OCI-LY3 (cell line): Measurements from ENCODE around the gene NFATC2IP.

Source experiments
- H2AFZ ChIP-seq: fragments of 200-600, 300-600 bp; shearing (Covaris generic); 2 replicates; pipeline ENCODE4 v1.6.0; 2014; ENCODE audit warnings: antibody characterized with exemption, low read depth, low read length
- H3K27ac ChIP-seq: fragments of 200-600, 300-600 bp; sonication (generic); 2 replicates; pipeline ENCODE4 v1.5.1; 2014; ENCODE audit warnings: mild to moderate bottlenecking, low read length, moderate library complexity, mixed read lengths
- H3K27me3 ChIP-seq: fragments of 200-600, 300-600 bp; sonication (generic); 2 replicates; pipeline ENCODE4 v1.6.1; 2014; ENCODE audit warnings: low read depth, low read length, mixed read lengths
- H3K36me3 ChIP-seq: fragments of 200-600, 300-600 bp; sonication (generic); replicated peaks from 2 replicates; pipeline ENCODE3; 2014; ENCODE audit warnings: low read depth, low read length, mixed read lengths
- H3K4me1 ChIP-seq: fragments of 300-600, 200-600 bp; sonication (generic); 2 replicates; pipeline ENCODE4 v1.6.1; 2014; ENCODE audit warnings: low read length, mixed read lengths
- H3K4me2 ChIP-seq: fragments of 200-600, 300-600 bp; sonication (generic); 2 replicates; pipeline ENCODE4 v1.6.1; 2014; ENCODE audit warnings: low read length, mixed read lengths
- H3K4me3 ChIP-seq: fragments of 300-600, 200-600 bp; sonication (generic); 2 replicates; pipeline ENCODE4 v1.5.1; 2014; ENCODE audit warnings: antibody characterized with exemption, mild to moderate bottlenecking, low read length, moderate library complexity
- H3K79me2 ChIP-seq: fragments of 300-600, 200-600 bp; shearing (Covaris generic); 2 replicates; pipeline ENCODE4 v1.6.1; 2014; ENCODE audit warnings: mild to moderate bottlenecking, low read length, mixed read lengths
- H3K9ac ChIP-seq: fragments of 300-600, 200-600 bp; shearing (Covaris generic); 2 replicates; pipeline ENCODE4 v1.6.0; 2014; ENCODE audit warnings: mild to moderate bottlenecking, low read length, moderate library complexity
- H3K9me3 ChIP-seq: fragments of 200-600, 300-600 bp; shearing (Covaris generic); 2 replicates; pipeline ENCODE4 v1.6.1; 2014; ENCODE audit warnings: low read length, mixed read lengths; ENCODE audit not compliant: insufficient read depth
- H4K20me1 ChIP-seq: fragments of 200-600, 300-600 bp; sonication (generic); 2 replicates; pipeline ENCODE4 v1.6.1; 2016; ENCODE audit warnings: low read length, mixed read lengths; ENCODE audit not compliant: insufficient read depth
- CTCF ChIP-seq: fragments of 200-600, 300-600 bp; sonication (generic); IDR thresholded peaks from 2 replicates; pipeline ENCODE4 v1.5.1; 2014; ENCODE audit warnings: antibody characterized with exemption, low read length, low read depth
- EZH2phosphoT487 ChIP-seq: fragments of 200-600 bp; shearing (Covaris generic); IDR thresholded peaks from 2 replicates; pipeline ENCODE4 v1.6.1; 2018; ENCODE audit warnings: antibody characterized with exemption, mixed run types, low read depth

Gene NFATC2IP

DNA sequence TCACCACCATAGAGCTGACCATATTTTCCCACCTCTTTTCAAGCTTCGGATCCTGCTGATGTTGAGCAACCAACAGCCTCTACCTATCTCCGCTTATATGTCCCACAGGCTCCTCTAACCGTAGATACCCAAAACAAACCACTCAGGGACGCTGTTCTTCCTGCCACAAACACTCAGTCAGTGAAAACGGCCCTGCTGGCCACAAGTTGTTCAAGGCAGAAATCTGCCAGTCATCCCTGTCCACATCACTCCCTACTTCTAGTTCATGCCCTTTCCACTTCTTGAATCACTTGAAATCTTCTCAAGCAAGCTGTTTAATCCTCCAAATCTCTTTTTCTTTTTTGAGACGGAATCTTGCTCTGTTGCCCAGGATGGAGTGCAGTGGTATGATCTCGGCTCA is 33.6 kb upstream of the NFATC2IP start:
- Histone ChIP-seq H3K36me3 (peaks cover 8% of the 10 kb centered on the region), H3K27ac (no peak overlapping the region), H3K4me1 (peaks cover 9% of the 10 kb centered on the region), H3K9me3 (no peaks in the 10 kb centered on the region), H3K9ac (no peak overlapping the region), H3K4me2 (no peak overlapping the region), H2AFZ (no peak overlapping the region), H4K20me1 (no peaks in the 10 kb centered on the region), H3K4me3 (no peak overlapping the region), H3K27me3 (no peaks in the 10 kb centered on the region), H3K79me2 (no peaks in the 10 kb centered on the region)
- TF ChIP-seq EZH2phosphoT487 (no peak), CTCF (no peak)

- H3K9me3 ChIP-seq: no peaks in the 10 kb centered on the region
- H3K27ac ChIP-seq: no peak overlapping the region
- TF ChIP-seq EZH2phosphoT487 (no peak), CTCF (no peak)
- no peak overlapping the region for H2AFZ ChIP-seq
- no peak overlapping the region for H3K9ac ChIP-seq
- peaks cover 14% of the 10 kb centered on the region for H3K4me1 ChIP-seq
- peaks cover 13% of the 10 kb centered on the region for H3K36me3 ChIP-seq
- no peak overlapping the region for H3K4me3 ChIP-seq
- no peak overlapping the region for H3K4me2 ChIP-seq
- no peaks in the 10 kb centered on the region for H3K79me2 ChIP-seq
- H3K27me3 ChIP-seq: no peaks in the 10 kb centered on the region
- H4K20me1 ChIP-seq: no peaks in the 10 kb centered on the region
These were observed 32.0 kb upstream of the NFATC2IP start for GRCh38 chr16:28918698-28919097.

- peak overlapping the region; percentile 92 for H3K27ac ChIP-seq
- no peaks in the 10 kb centered on the region for H3K27me3 ChIP-seq
- H4K20me1 ChIP-seq: no peaks in the 10 kb centered on the region
- no peaks in the 10 kb centered on the region for H3K9me3 ChIP-seq
- peak overlapping the region; percentile 93 for H3K4me2 ChIP-seq
- no peaks in the 10 kb centered on the region for H3K79me2 ChIP-seq
- H3K4me1 ChIP-seq: peaks cover 14% of the 10 kb centered on the region
- peaks cover 7% of the 10 kb centered on the region for H3K36me3 ChIP-seq
- H3K4me3 ChIP-seq: peak overlapping the region; percentile 98
- peak overlapping the region; percentile 68 for H3K9ac ChIP-seq
- no peak overlapping the region for H2AFZ ChIP-seq
- no peak for TF ChIP-seq CTCF
- TF ChIP-seq EZH2phosphoT487: no peak
These were observed 27.5 kb upstream of the NFATC2IP start for GRCh38 chr16:28923231-28923587.

- Histone ChIP-seq H3K9me3 (no peaks in the 10 kb centered on the region), H4K20me1 (no peaks in the 10 kb centered on the region), H3K27me3 (no peaks in the 10 kb centered on the region), H3K27ac (peak overlapping the region; percentile 92), H3K36me3 (peaks cover 7% of the 10 kb centered on the region), H3K4me2 (peak overlapping the region; percentile 93), H3K9ac (peak overlapping the region; percentile 68), H3K4me1 (peaks cover 14% of the 10 kb centered on the region), H3K79me2 (no peaks in the 10 kb centered on the region), H3K4me3 (peak overlapping the region; percentile 98), H2AFZ (no peak overlapping the region)
- TF ChIP-seq CTCF (no peak), EZH2phosphoT487 (no peak)
These were observed 26.9 kb upstream of the NFATC2IP start for GRCh38 chr16:28923652-28924398.
